NCI-H128 (cell line): ENCODE results near the gene TSPAN33.
"Not testable (repeated sequence)": the region's sequence is repeated elsewhere in the genome, so short reads cannot be mapped to it uniquely, and the experiment has no call there.

ENCODE experiments used
- DNase-seq: peaks from one replicate; lab custom pipeline; 2025; ENCODE audit not compliant: unreplicated experiment; lab: John Stamatoyannopoulos, UW

TSPAN33 gene

DNA sequence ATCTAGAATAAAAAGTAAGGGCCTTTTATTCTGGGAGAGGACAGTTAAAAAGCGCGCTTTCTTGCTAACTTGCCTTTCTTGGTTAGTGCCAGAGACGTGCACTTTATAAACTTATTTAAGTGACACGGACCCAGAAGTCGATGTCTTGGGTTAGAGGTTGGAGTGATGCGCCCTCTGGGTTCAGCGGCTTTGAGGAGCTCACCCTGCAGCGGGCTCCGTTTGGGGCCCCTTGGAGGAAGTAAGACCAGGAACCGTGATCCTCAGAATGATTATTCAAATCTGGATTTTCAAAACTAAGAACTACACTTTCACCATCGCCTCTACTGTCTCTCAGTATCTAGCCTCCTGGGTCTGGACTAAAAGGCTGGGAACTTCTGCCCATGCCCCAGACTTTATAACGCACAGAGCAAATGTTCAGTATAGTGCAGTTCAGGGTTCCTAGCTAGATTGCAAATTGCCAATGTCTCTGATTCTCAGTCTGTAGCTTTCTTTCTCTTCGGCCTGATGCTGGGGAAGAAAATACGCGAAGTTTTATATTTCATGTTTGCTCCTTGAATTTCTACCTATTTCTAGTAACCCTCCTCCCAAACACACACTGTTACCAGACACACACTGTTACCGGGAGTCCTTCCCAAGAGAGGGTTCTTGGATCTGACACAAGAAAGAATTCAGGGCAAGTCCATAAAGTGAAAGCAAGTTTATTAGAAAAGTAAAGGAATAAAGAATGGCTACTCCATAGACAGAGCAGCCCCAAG, 25.4 kb downstream of the TSPAN33 start:
- no peak for DNase-seq

DNA sequence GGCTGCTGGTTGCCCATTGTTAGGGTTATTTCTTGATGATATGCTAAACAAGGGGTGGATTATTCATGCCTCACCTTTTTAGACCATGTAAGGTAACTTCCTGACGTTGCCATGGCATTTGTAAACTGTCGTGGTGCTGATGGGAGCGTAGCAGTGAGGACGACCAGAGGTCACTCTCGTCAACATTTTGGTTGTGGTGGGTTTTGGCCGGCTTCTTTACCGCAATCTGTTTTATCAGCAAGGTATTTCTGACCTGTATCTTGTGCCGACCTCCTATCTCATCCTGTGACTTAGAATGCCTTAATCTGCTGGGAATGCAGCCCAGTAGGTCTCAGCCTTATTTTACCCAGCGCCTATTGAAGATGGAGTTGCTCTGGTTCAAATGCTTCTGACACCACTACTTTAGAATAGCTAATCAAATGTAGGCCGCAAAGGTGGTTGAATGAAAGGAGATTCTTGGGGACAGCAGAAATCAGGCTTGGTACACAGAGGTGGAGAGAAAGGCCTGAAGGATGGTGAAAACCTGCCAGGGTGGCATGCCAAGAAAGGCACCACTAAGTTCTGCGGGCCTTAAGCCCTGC, 26.0 kb downstream of the TSPAN33 start:
- no peak for DNase-seq

DNA sequence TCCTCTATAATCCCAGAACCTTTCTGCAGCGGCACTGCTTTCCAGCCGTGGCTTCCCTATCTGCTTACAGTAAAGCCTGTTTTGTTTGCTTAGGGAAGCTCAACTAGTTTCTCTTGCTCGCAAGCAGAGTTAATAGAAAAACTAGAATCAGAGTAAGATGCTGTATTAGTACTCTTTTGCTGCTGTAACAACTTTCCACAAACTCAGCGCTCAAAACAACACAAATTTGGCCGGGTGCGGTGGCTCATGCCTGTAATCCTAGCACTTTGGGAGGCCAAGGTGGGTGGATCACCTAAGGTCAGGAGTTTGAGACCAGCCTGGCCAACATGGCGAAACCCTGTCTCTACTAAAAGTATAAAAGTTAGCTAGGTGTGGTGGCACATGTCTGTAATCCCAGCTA, 29.4 kb downstream of the TSPAN33 start:
- not testable (repeated sequence) for DNase-seq

DNA sequence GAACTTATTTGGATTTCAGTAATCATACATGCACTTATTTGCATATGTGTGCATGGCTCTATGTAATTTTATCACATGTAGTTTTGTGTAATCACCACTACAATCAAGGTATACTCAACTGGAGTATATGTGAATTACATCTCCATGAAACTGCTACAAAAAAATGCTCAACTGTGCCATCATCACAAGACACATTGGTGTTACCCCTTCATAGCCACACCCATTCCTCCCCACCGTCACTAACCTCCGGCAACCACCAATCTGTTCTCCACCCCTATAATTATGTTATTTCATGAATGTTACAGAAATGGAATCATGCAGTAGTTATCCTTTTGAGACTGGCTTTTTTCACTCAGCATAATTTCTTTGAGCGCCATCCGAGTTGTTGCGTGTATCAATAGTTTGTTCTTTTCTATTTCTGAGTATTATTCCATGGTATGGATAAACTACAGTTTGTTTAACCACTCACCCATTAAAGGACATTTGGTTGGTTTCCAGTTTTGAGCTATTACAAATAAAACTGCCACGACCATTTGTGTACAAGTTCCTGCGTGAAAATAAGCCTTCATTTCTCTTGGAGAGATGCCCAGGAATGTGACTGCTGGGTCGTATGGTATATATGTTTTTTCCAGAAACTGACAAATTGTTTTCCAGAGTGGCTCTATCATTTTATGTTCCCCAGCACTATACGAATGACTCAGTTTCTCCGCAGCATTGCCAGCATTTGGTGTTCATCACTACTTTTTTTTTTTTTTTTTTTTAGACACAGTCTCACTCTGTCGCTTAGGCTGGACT, 32.6 kb downstream of the TSPAN33 start:
- no peak for DNase-seq

DNA sequence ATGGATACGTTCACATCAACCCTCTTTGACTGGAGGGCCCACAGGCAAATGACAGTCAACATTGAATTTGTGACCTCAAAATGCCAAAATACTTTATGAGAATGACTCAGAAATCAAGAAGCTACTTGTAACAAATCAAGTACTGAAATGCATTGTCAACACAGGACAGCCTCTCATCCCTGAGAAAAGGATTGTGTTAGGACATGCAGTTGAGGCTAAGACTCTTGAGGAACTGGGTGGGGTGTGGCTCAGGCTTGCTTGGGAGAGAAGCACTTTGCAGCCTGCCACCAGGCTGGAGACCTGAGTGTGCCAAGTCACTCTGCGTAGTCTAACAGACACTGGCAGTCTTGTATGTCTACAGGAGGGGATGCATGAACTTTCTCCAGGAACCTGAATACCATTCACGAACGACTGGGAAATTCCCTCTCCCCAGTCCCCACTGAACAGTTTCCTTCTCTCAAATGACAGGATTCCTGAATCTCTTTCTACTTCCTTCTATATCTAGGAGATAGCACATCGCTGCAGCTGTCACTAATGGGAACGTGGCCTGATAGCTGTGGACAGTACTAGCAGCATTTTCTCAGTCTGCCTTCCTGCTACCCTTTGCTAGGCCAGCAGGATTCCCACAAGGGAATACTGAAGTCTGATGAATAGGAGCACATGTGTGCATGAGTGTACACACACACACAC, 40.6 kb downstream of the TSPAN33 start:
- no peak for DNase-seq

DNA sequence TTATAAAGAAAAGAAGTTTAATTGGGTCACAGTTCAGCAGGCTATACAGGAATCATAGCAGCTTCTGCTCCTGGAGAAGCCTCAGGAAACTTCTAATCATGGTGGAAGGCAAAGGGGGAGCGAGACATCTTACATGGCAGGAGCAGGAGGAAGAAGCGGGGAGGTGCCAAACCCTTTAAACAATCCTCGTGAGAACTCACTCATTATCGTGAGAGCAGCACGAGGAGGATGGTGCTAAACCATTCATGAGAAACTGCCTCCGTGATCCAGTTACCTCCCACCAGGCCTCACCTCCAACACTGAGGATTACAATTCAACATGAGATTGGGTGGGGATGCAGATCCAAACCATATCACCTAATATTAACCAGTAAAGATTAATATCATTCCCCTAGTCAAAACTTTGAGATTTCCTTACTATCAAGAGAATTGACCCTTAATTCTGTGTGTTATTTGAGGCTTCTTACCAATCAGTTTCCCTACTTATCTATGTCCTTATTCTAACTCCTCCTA, 42.3 kb downstream of the TSPAN33 start:
- DNase-seq: no peak

DNA sequence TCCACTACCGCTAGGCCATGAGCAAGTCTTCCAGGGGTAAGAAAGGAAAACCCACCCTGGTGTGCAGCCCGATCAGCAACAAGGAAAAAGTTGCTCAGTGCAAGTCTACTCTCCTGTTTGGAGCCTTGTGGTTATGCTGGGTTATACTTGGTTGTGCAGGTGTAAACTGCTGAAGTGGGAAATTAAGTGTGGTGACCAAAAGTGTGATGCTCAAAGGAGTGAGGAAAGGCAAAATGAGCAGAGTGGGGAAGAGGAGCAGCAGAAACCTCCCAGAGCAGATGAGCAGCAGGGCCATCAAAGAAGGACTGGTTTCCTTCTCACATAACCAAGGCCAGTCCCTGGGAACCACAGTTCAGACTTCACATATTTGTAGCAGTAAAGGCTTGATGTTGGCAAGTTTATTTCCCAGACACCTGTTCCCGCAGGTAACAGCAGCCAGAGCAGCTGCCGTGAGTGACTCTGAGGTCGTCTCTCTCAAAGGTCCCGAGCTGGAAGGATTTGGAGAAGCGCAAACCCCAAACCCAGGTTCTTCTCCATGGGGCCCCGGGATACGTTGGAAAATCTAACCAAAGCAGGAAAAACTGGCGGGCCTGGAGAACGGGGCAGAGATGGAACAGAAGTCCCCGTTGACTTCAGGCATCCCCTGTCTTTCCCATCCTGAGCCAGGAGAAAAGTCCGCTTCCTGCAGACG, 43.3 kb downstream of the TSPAN33 start:
- no peak for DNase-seq

DNA sequence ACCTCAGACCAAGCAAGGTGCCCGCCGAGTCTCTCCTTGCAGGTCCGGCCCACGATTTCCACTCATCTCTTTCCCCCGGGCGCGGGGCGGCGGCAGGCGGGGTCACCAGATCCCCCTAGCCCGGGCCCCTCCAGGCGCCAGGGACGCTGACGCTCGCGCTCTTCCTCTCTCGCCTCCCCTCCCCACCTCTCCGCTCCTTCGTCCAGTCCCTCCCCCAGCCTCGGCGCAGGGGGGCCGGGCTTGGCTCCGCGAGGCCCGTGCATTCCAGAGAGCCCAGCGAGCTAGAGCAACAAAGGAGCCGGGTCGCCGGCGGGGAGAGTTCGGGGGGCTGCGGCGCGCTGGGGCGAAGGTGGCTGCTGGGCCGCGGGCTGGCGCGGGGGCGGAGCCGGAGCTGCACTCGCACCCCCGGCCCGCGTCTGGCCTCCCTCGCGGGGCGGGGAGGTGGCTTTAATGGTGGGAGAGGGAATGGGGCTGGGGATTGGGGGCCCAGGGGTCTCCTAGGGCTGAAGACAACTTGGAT, 43.9 kb downstream of the TSPAN33 start, which contains the start of gene SMO:
Gene SMO, plus strand, starts transcription at position 262 of the 520 bp plus-strand sequence. CDS start 519 bp downstream, outside the sequence.
- DNase-seq: no peak

DNA sequence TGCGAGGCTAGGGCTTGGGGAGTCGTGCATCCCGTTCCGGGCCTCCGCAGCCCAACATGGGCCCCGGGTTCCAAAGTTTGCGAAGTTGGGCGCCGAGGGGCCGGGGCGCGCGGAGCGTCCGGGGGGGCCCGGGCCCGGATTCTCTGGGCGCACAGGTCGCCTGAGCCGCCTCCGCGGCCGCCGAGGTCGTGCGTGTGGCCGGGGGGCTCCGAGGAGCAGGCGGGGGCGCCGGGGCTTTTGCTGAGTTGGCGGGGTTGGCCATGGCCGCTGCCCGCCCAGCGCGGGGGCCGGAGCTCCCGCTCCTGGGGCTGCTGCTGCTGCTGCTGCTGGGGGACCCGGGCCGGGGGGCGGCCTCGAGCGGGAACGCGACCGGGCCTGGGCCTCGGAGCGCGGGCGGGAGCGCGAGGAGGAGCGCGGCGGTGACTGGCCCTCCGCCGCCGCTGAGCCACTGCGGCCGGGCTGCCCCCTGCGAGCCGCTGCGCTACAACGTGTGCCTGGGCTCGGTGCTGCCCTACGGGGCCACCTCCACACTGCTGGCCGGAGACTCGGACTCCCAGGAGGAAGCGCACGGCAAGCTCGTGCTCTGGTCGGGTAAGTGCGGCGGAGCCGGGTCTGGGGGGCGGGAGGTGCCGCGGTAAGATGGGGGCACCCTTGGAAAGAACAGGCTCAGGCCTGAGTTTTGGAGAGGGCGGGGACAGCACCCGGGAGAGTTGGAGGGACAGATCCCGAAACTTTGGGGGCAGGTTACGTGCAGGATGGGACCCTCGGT, 44.6 kb downstream of the TSPAN33 start:
- DNase-seq: no peak

DNA sequence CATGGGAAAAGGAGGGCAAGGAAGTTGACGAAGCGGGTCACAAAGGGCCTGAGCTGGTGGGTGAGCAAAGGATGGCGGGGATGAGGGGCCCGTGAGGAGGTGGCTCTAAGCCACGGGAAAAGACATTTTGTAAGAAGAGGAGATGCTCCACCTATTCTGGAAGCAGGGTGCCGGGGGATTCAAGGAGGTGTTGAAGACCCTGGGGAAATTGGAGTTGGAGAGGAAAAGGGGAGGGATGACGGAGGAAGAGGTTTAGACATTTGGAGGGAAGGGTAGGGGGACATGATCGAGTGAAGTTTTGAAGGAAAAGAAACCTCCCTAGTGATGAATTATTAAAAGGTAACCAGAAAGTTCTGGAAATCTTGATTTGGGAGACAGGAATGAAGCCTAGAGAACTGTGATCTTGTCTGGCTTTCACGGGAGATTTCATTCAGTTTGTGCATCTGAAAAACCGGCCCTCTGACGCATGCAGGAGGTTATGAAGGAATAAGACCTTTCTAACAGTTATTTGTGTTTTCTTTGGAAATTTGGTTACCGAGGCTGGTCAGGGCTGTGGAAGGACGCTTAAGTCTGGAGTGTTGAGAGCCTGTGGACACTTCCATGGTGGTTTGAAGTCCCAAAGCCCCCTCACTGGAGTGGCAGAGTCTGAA, 45.3 kb downstream of the TSPAN33 start:
- no peak for DNase-seq

DNA sequence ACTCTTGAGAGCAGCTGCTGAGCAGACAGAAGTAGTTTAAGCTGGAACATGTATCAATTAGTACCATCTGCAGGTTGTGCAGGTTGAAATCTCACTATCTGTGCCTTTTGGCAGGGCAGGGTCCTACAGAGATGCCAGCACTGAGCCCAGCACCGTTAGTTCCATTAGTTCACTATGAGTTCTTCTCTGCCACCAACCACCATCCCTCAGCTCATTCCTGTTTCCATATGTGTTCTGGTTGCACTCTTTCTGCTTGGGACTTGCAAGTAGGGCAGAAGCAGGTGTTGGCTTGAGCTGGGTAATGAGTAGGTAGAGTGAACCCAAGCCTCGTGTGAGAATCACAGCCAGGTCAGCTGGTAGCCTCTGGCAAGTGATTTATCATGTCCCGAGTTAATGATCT, 46.8 kb downstream of the TSPAN33 start:
- no peak for DNase-seq

DNA sequence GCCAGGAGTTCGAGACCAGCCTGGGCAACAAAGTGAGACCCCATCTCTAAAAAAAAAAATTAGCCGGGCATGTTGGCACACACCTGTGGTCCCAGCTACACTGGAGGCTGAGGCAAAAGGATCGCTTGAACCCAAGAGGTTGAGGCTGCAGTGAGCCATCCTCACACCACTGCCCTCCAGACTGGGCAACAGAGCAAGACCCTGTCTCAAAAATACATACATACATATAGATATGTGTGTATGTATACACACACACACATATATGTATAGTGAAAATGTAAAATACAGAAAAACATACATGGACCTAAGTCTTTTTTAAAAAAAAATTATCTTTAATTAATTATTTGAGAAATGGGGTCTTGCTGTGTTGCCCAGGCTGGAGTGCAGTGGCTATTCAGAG, 49.4 kb downstream of the TSPAN33 start:
- DNase-seq: no peak

DNA sequence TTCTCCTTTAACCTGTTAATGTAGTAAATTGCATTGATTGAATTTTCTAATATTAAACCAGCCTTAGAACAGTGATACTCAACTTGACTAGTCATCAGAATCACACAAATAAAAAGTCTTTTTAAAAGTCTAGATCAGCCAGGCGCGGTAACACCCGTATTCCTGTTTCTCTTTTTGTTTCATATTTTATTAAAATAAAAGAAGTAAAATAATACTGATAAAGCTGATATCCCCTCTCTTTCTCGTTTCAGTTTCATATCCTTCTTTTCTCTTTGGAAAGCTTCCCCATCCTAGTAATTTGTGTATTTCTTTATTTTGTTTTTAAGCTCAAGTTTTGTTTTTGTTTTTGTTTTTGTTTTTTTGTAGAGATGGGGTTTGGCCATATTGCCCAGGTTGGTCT, 53.3 kb downstream of the TSPAN33 start:
- DNase-seq: no peak

DNA sequence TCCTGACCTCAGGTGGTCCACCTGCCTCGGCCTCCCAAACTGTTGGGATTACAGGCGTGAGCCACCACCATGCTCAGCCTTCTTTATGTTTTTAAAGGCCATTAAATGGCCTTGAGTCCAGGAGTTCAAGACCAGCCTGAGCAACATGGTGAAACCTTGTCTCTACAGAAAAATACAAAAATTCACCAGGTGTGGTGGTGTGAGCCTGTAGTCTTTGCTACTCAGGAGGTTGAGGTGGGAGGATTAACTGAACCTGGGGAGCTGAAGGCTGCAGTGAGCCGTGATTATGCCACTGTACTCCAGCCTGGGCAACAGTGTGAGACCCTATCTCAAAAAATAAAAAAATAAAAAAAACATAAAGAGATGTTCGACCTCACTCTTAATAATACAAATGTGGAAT, 54.9 kb downstream of the TSPAN33 start:
- DNase-seq: no peak

DNA sequence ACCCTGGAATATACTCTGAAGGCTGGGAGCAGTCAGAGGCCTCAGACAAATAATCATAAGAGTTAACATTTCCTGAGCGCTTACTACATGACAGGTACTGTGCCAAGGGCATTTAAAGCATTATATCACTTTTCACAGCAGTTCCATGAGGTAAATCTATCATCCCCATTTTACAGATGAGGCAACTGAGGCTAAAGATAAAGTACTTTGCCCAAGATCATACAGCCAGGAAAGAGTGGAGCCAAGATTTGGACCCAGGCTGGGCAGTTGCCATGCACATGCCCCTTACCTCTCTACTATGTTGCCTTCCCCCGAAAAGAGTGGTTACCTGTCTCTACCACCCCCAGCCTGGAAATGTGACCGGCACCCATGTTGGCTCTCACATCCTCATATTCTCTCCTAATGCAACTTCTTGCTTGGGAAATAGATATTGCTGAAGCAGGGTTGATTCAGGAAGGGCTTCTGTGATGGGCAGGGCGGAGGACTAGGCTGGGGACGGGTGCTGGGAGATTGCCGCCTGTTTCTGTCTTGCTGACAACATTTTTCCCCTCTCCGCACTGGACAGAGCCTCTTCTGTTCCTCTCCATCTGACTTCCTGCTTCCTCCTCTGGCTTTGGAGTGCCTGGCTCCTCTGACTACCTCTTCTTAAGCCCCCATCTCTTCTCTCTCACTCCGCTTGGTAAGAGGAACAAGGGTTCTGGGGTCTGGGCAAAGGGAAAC, 57.7 kb downstream of the TSPAN33 start:
- DNase-seq: no peak

DNA sequence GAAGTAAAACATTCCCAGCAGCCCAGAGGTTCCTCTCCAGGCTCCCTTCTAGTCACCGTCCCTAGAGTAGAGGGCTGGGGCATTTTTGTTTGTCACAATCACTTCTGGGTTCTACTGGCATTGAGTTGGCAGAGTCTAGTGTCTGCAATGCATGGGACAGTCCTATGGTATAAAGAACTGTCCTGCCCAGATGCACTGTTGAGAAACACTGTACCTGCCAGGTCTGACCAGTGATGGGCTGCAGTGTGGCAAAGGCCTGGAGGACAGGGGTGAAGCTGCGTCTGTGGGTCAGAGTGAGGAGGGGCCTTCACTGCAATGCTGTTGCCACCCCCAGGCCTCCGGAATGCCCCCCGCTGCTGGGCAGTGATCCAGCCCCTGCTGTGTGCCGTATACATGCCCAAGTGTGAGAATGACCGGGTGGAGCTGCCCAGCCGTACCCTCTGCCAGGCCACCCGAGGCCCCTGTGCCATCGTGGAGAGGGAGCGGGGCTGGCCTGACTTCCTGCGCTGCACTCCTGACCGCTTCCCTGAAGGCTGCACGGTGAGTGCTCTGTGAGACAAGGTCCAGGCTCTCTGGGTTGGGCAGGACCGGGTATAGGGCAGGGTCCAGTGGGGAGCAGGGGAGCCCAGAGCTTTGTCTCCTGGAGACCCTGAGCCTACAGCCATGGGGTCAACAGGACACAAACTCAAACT, 58.7 kb downstream of the TSPAN33 start:
- DNase-seq: no peak

DNA sequence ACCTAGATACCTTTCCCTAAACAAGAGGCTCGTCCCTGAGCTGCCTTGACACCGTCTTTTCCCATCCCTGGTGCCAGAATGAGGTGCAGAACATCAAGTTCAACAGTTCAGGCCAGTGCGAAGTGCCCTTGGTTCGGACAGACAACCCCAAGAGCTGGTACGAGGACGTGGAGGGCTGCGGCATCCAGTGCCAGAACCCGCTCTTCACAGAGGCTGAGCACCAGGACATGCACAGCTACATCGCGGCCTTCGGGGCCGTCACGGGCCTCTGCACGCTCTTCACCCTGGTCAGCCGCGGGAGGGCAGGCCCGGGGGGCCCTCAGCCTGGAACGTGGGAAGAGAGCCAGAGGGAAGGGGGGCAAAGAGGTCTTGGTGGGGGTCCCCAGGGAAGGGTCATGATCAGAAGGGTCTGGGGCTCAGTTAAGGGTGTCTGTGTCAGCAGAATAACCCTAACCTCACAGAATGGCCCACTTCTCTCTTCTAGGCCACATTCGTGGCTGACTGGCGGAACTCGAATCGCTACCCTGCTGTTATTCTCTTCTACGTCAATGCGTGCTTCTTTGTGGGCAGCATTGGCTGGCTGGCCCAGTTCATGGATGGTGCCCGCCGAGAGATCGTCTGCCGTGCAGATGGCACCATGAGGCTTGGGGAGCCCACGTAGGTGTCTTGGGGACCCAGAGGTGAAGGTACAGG, 60.8 kb downstream of the TSPAN33 start:
- DNase-seq: no peak
